ENCODE results near the gene KIAA1671.

The KIAA1671 gene

DNA sequence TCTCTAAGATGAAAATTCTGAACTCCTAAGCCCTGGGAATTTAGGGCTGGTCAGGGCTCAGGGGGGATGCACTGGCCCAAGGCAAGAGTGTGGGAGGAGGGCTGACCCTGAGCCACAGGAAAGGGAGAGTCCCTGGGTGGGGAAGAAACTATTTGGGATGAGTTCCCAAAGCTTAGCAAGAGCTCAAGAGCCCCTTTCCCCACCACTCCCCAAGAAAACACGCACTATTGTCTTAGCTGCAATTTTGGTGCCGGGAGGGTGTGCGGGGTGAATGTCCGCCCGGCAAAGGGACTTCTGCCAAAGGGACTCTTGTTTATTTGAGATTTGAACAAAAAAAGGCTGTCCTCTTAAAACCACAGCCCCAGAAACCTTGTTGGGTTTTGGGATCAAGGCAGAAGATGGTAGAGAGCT, 37.0 kb downstream of the KIAA1671 start:
- Histone ChIP-seq H3K4me2 (ENCODE audit: low read depth, low read length, poor library complexity, severe bottlenecking) (no peak overlapping the region), H3K27ac (ENCODE audit: low read depth, low read length) (no peak overlapping the region)

DNA sequence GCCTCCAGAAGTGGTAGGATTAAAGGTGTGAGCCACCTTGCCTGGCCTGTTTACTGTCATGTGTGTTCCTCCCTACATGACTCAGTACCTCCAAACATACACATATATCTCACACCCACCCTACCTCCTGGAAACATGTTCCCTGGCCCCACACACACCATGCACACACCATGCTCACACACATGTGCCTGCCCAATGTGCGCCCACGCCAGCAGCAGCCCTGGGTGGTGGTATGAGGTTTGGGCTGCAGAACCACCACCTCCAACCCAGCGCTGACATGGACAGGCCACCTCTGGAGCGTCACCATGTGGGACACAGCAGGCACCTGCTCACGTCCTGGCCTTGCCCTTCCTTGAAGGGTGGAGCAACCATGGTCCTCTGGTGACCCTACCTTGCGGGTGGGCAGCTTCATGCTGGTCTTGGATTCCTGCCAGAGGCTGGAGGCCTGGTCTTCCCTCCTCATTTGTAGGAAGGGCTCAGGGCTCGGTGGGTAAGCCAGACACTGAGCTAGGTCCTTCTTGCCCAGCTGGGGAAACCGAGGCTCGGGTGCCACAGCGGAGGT, 37.9 kb downstream of the KIAA1671 start:
- Histone ChIP-seq H2AFZ (ENCODE audit: low read depth, low read length, severe bottlenecking) (no peak overlapping the region), H3K9me3 (ENCODE audit: insufficient read depth, low read length) (no peaks in the 10 kb centered on the region), H3K27me3 (ENCODE audit: low read length) (no peaks in the 10 kb centered on the region), H3K36me3 (ENCODE audit: low read length) (no peaks in the 10 kb centered on the region), H3K79me2 (ENCODE audit: insufficient read depth, low read length) (no peaks in the 10 kb centered on the region), H3K9ac (ENCODE audit: low read length) (no peak overlapping the region), H4K20me1 (ENCODE audit: low read depth, low read length) (no peaks in the 10 kb centered on the region), H3K9me2 (replicated peaks; ENCODE audit: insufficient read depth, low read length) (no peaks in the 10 kb centered on the region), H3F3A (ENCODE audit: insufficient read depth) (no peaks in the 10 kb centered on the region), H3K4me2 (ENCODE audit: low read depth, low read length, poor library complexity, severe bottlenecking) (no peak overlapping the region), H3K4me3 (ENCODE audit: insufficient read depth, low read length, poor library complexity, severe bottlenecking) (no peak overlapping the region), H3K27ac (ENCODE audit: low read depth, low read length) (no peak overlapping the region)
- TF ChIP-seq EZH2phosphoT487 (conservative IDR thresholded peaks at IDR 0.05; ENCODE audit: low read length): no peak
- TF ChIP-seq, protein P1, sequence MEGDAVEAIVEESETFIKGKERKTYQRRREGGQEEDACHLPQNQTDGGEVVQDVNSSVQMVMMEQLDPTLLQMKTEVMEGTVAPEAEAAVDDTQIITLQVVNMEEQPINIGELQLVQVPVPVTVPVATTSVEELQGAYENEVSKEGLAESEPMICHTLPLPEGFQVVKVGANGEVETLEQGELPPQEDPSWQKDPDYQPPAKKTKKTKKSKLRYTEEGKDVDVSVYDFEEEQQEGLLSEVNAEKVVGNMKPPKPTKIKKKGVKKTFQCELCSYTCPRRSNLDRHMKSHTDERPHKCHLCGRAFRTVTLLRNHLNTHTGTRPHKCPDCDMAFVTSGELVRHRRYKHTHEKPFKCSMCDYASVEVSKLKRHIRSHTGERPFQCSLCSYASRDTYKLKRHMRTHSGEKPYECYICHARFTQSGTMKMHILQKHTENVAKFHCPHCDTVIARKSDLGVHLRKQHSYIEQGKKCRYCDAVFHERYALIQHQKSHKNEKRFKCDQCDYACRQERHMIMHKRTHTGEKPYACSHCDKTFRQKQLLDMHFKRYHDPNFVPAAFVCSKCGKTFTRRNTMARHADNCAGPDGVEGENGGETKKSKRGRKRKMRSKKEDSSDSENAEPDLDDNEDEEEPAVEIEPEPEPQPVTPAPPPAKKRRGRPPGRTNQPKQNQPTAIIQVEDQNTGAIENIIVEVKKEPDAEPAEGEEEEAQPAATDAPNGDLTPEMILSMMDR (IDR thresholded peaks at IDR 0.05; ENCODE audit: insufficient read depth, low read length, poor library complexity, severe bottlenecking): no peak

More for the DNA sequence above, 37.0 kb downstream of the KIAA1671 start:
- Histone ChIP-seq H3K9ac (ENCODE audit: low read length) (no peak overlapping the region), H3K36me3 (ENCODE audit: low read length) (no peaks in the 10 kb centered on the region), H3K9me3 (ENCODE audit: insufficient read depth, low read length) (no peaks in the 10 kb centered on the region), H3K9me2 (replicated peaks; ENCODE audit: insufficient read depth, low read length) (no peaks in the 10 kb centered on the region), H3K27me3 (ENCODE audit: low read length) (no peaks in the 10 kb centered on the region), H3F3A (ENCODE audit: insufficient read depth) (no peaks in the 10 kb centered on the region), H4K20me1 (ENCODE audit: low read depth, low read length) (no peaks in the 10 kb centered on the region), H3K79me2 (ENCODE audit: insufficient read depth, low read length) (no peaks in the 10 kb centered on the region), H2AFZ (ENCODE audit: low read depth, low read length, severe bottlenecking) (no peak overlapping the region), H3K4me3 (ENCODE audit: insufficient read depth, low read length, poor library complexity, severe bottlenecking) (no peak overlapping the region)
- no peak for TF ChIP-seq EZH2phosphoT487 (conservative IDR thresholded peaks at IDR 0.05; ENCODE audit: low read length)
- TF ChIP-seq, protein P1 (IDR thresholded peaks at IDR 0.05; ENCODE audit: insufficient read depth, low read length, poor library complexity, severe bottlenecking): no peak

GRCh38 chr22:24992946-24993345, 40.4 kb downstream of the KIAA1671 start:
- Histone ChIP-seq H3K79me2 (ENCODE audit: insufficient read depth, low read length) (no peaks in the 10 kb centered on the region), H3K27ac (ENCODE audit: low read depth, low read length) (no peak overlapping the region), H4K20me1 (ENCODE audit: low read depth, low read length) (no peaks in the 10 kb centered on the region), H3K4me2 (ENCODE audit: low read depth, low read length, poor library complexity, severe bottlenecking) (no peak overlapping the region), H3K27me3 (ENCODE audit: low read length) (no peaks in the 10 kb centered on the region), H3K9me2 (replicated peaks; ENCODE audit: insufficient read depth, low read length) (no peaks in the 10 kb centered on the region), H2AFZ (ENCODE audit: low read depth, low read length, severe bottlenecking) (no peak overlapping the region), H3F3A (ENCODE audit: insufficient read depth) (no peaks in the 10 kb centered on the region), H3K4me3 (ENCODE audit: insufficient read depth, low read length, poor library complexity, severe bottlenecking) (no peak overlapping the region), H3K9ac (ENCODE audit: low read length) (no peak overlapping the region), H3K9me3 (ENCODE audit: insufficient read depth, low read length) (no peaks in the 10 kb centered on the region), H3K36me3 (ENCODE audit: low read length) (no peaks in the 10 kb centered on the region)
- TF ChIP-seq EZH2phosphoT487 (conservative IDR thresholded peaks at IDR 0.05; ENCODE audit: low read length): no peak
- TF ChIP-seq, protein P1 (IDR thresholded peaks at IDR 0.05; ENCODE audit: insufficient read depth, low read length, poor library complexity, severe bottlenecking): no peak

Measured in SU-DHL-6 (cell line).